Measurements from ENCODE around the gene NIPSNAP2. TPM values are rescaled to one million over a fixed set of nuclear protein-coding genes. Genes with fewer than 3 reads are reported as not detected.
"Not testable (repeated sequence)": the region's sequence is repeated elsewhere in the genome, so short reads cannot be mapped to it uniquely, and the experiment has no call there.

The NIPSNAP2 gene
- total RNA-seq, 1 experiment from 2014 or later = 38.5 TPM

GRCh38 chr7:56009695-56010094 is 45.3 kb downstream of the NIPSNAP2 start:
- Mint-ChIP-seq H3K4me1 (peaks cover 3% of the 10 kb centered on the region; the same call in 1 of the 2 replicates), H3K27ac (no peak overlapping the region), H3K27me3 (ENCODE audit: low read depth) (no peaks in the 10 kb centered on the region), H3K9me3 (no peaks in the 10 kb centered on the region), H3K36me3 (peaks cover 27% of the 10 kb centered on the region), H3K4me3 (no peak overlapping the region)
- no peak for ATAC-seq
- ChIA-PET POLR2A (no interaction called here), CTCF (interaction anchor here (1.2 kb wide), 1 partner anchor 65 kb away, joined by 3 read pairs; no protein-coding TSS in a partner anchor)
- TF ChIP-seq NR3C1 (CRISPR knock-in tag; conservative IDR thresholded peaks at IDR 0.05; ENCODE audit: low read depth) (no peak), NFATC4 (CRISPR knock-in tag; IDR thresholded peaks at IDR 0.05) (0 out of 2 replicates have a peak, but pooled peaks have one; percentile 31), ZNF425 (CRISPR knock-in tag; conservative IDR thresholded peaks at IDR 0.05) (no peak)
- DNase-seq (ENCODE audit: low spot score) = no peak

GRCh38 chr7:56017015-56017414 is 52.6 kb downstream of the NIPSNAP2 start:
- H3K9me3 Mint-ChIP-seq; H3K27me3 Mint-ChIP-seq (ENCODE audit: low read depth); CTCF ChIA-PET; DNase-seq (ENCODE audit: low spot score); H3K4me1 Mint-ChIP-seq; H3K27ac Mint-ChIP-seq; ATAC-seq; POLR2A ChIA-PET; H3K4me3 Mint-ChIP-seq: not testable (repeated sequence)
- peaks cover 43% of the 10 kb centered on the region for H3K36me3 Mint-ChIP-seq

GRCh38 chr7:56019501-56019900 is 55.1 kb downstream of the NIPSNAP2 start:
- Mint-ChIP-seq H3K27ac (no peak overlapping the region), H3K4me1 (no peaks in the 10 kb centered on the region), H3K27me3 (ENCODE audit: low read depth) (no peaks in the 10 kb centered on the region), H3K9me3 (no peaks in the 10 kb centered on the region), H3K4me3 (no peak overlapping the region), H3K36me3 (peaks cover 33% of the 10 kb centered on the region)
- DNase-seq (ENCODE audit: low spot score) (no peak), ATAC-seq (no peak)
- ChIA-PET POLR2A (no interaction called here), CTCF (interaction anchor here (1.3 kb wide), 1 partner anchor 46 kb away, joined by 3 read pairs; no protein-coding TSS in a partner anchor)
- TF ChIP-seq, protein P1, sequence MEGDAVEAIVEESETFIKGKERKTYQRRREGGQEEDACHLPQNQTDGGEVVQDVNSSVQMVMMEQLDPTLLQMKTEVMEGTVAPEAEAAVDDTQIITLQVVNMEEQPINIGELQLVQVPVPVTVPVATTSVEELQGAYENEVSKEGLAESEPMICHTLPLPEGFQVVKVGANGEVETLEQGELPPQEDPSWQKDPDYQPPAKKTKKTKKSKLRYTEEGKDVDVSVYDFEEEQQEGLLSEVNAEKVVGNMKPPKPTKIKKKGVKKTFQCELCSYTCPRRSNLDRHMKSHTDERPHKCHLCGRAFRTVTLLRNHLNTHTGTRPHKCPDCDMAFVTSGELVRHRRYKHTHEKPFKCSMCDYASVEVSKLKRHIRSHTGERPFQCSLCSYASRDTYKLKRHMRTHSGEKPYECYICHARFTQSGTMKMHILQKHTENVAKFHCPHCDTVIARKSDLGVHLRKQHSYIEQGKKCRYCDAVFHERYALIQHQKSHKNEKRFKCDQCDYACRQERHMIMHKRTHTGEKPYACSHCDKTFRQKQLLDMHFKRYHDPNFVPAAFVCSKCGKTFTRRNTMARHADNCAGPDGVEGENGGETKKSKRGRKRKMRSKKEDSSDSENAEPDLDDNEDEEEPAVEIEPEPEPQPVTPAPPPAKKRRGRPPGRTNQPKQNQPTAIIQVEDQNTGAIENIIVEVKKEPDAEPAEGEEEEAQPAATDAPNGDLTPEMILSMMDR (IDR thresholded peaks at IDR 0.05) = no peak
- TF ChIP-seq RORB (CRISPR knock-in tag; IDR thresholded peaks at IDR 0.05) (no peak), ELF4 (CRISPR knock-in tag; IDR thresholded peaks at IDR 0.05; ENCODE audit: low read depth) (no peak), GRHL2 (CRISPR knock-in tag; IDR thresholded peaks at IDR 0.05; ENCODE audit: insufficient replicate concordance, severe bottlenecking) (no peak), ETV6 (CRISPR knock-in tag; IDR thresholded peaks at IDR 0.05) (no peak), CDX4 (CRISPR knock-in tag; IDR thresholded peaks at IDR 0.05; ENCODE audit: borderline replicate concordance) (no peak), IRF2 (CRISPR knock-in tag; IDR thresholded peaks at IDR 0.05; ENCODE audit: borderline replicate concordance, low read depth) (no peak), ZNF425 (CRISPR knock-in tag; conservative IDR thresholded peaks at IDR 0.05) (no peak), FOXP1 (CRISPR knock-in tag; IDR thresholded peaks at IDR 0.05; ENCODE audit: borderline replicate concordance) (no peak), ZNF317 (CRISPR knock-in tag; IDR thresholded peaks at IDR 0.05; ENCODE audit: borderline replicate concordance, low read depth) (no peak), NFATC4 (CRISPR knock-in tag; IDR thresholded peaks at IDR 0.05) (no peak), ZNF138 (CRISPR knock-in tag; conservative IDR thresholded peaks at IDR 0.05) (no peak)
- TF ChIP-seq, protein P2, sequence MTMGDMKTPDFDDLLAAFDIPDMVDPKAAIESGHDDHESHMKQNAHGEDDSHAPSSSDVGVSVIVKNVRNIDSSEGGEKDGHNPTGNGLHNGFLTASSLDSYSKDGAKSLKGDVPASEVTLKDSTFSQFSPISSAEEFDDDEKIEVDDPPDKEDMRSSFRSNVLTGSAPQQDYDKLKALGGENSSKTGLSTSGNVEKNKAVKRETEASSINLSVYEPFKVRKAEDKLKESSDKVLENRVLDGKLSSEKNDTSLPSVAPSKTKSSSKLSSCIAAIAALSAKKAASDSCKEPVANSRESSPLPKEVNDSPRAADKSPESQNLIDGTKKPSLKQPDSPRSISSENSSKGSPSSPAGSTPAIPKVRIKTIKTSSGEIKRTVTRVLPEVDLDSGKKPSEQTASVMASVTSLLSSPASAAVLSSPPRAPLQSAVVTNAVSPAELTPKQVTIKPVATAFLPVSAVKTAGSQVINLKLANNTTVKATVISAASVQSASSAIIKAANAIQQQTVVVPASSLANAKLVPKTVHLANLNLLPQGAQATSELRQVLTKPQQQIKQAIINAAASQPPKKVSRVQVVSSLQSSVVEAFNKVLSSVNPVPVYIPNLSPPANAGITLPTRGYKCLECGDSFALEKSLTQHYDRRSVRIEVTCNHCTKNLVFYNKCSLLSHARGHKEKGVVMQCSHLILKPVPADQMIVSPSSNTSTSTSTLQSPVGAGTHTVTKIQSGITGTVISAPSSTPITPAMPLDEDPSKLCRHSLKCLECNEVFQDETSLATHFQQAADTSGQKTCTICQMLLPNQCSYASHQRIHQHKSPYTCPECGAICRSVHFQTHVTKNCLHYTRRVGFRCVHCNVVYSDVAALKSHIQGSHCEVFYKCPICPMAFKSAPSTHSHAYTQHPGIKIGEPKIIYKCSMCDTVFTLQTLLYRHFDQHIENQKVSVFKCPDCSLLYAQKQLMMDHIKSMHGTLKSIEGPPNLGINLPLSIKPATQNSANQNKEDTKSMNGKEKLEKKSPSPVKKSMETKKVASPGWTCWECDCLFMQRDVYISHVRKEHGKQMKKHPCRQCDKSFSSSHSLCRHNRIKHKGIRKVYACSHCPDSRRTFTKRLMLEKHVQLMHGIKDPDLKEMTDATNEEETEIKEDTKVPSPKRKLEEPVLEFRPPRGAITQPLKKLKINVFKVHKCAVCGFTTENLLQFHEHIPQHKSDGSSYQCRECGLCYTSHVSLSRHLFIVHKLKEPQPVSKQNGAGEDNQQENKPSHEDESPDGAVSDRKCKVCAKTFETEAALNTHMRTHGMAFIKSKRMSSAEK (CRISPR knock-in tag; IDR thresholded peaks at IDR 0.05; ENCODE audit: borderline replicate concordance) = no peak
- TF ChIP-seq, protein P3, sequence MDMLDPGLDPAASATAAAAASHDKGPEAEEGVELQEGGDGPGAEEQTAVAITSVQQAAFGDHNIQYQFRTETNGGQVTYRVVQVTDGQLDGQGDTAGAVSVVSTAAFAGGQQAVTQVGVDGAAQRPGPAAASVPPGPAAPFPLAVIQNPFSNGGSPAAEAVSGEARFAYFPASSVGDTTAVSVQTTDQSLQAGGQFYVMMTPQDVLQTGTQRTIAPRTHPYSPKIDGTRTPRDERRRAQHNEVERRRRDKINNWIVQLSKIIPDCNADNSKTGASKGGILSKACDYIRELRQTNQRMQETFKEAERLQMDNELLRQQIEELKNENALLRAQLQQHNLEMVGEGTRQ (CRISPR knock-in tag; IDR thresholded peaks at IDR 0.05) = no peak
